Neural crest cell (in vitro differentiated cells): ENCODE measurements around the gene BIN1. TPM values are rescaled to one million over a fixed set of nuclear protein-coding genes. Genes with fewer than 3 reads are reported as not detected.

Experiments used
- DNase-seq: peaks from one replicate; pipeline ENCODE4 v3.0.0; 2021; ENCODE audit warnings: low read depth, mixed read lengths, low spot score
- H3K27ac Mint-ChIP-seq: one replicate; pipeline ENCODE4 v1.8.0; 2021; ENCODE audit warnings: mild to moderate bottlenecking, mixed read lengths; ENCODE audit not compliant: unreplicated experiment
- H3K27me3 Mint-ChIP-seq: 2 replicates; pipeline ENCODE4 v1.8.0; 2021; ENCODE audit warnings: low read depth, mild to moderate bottlenecking, mixed read lengths
- H3K36me3 Mint-ChIP-seq: 2 replicates; pipeline ENCODE4 v1.8.0; 2021; ENCODE audit warnings: low read depth, mild to moderate bottlenecking, mixed read lengths
- H3K4me1 Mint-ChIP-seq: 2 replicates; pipeline ENCODE4 v1.8.0; 2021; ENCODE audit warnings: mixed read lengths
- H3K4me3 Mint-ChIP-seq: one replicate; pipeline ENCODE4 v1.8.0; 2021; ENCODE audit warnings: mild to moderate bottlenecking, mixed read lengths
- H3K9me3 Mint-ChIP-seq: 2 replicates; pipeline ENCODE4 v1.8.0; 2021; ENCODE audit warnings: mixed read lengths
- CTCF ChIP-seq: fragments of 200-600 bp; sonication (generic); conservative IDR thresholded peaks from 2 replicates; pipeline ENCODE4 v1.5.0; 2021; ENCODE audit warnings: antibody characterized with exemption, mild to moderate bottlenecking
- total RNA-seq: library from RNA; stranded (reverse); gene quantifications from 2 replicates; pipeline ENCODE4 v1.2.1, GENCODE V29; 2021

The BIN1 gene
- total RNA-seq, 1 donor from 2014 or later: 67.7 TPM

- no peak for TF ChIP-seq CTCF
- Mint-ChIP-seq H3K4me1 (peaks cover 37% of the 10 kb centered on the region), H3K27ac (peak overlapping the region; percentile 43), H3K27me3 (no peaks in the 10 kb centered on the region), H3K4me3 (no peak overlapping the region), H3K9me3 (no peaks in the 10 kb centered on the region), H3K36me3 (no peaks in the 10 kb centered on the region)
- DNase-seq: no peak
Measured at GRCh38 chr2:127097841-127098651, 8.9 kb downstream of the BIN1 start.

- H3K4me3 Mint-ChIP-seq: no peak overlapping the region
- DNase-seq: no peak
- H3K36me3 Mint-ChIP-seq: no peaks in the 10 kb centered on the region
- peaks cover 37% of the 10 kb centered on the region for H3K4me1 Mint-ChIP-seq
- no peaks in the 10 kb centered on the region for H3K9me3 Mint-ChIP-seq
- no peak for TF ChIP-seq CTCF
- no peak overlapping the region for H3K27ac Mint-ChIP-seq
- H3K27me3 Mint-ChIP-seq: no peaks in the 10 kb centered on the region
Measured at GRCh38 chr2:127097471-127097765, 9.5 kb downstream of the BIN1 start.

- no peak for DNase-seq
- no peak for TF ChIP-seq CTCF
- H3K4me1 Mint-ChIP-seq: peaks cover 37% of the 10 kb centered on the region
- no peak overlapping the region for H3K27ac Mint-ChIP-seq
- H3K9me3 Mint-ChIP-seq: no peaks in the 10 kb centered on the region
- H3K36me3 Mint-ChIP-seq: no peaks in the 10 kb centered on the region
- H3K27me3 Mint-ChIP-seq: no peaks in the 10 kb centered on the region
- H3K4me3 Mint-ChIP-seq: no peak overlapping the region
Measured at GRCh38 chr2:127096718-127097470, 10.1 kb downstream of the BIN1 start.

- Mint-ChIP-seq H3K4me1 (peaks cover 33% of the 10 kb centered on the region), H3K27ac (peak overlapping the region; percentile 9), H3K27me3 (no peaks in the 10 kb centered on the region), H3K4me3 (no peak overlapping the region), H3K36me3 (no peaks in the 10 kb centered on the region), H3K9me3 (no peaks in the 10 kb centered on the region)
- TF ChIP-seq CTCF: no peak
- DNase-seq: no peak
Measured at GRCh38 chr2:127096280-127096679, 10.7 kb downstream of the BIN1 start.

- Mint-ChIP-seq H3K36me3 (no peaks in the 10 kb centered on the region), H3K4me3 (no peak overlapping the region), H3K27ac (peak overlapping the region; percentile 9), H3K4me1 (peaks cover 30% of the 10 kb centered on the region), H3K27me3 (no peaks in the 10 kb centered on the region), H3K9me3 (no peaks in the 10 kb centered on the region)
- no peak for DNase-seq
- no peak for TF ChIP-seq CTCF
Measured at GRCh38 chr2:127095784-127096183, 11.2 kb downstream of the BIN1 start.
